ENCODE measurements around the gene ASB7.

DNA sequence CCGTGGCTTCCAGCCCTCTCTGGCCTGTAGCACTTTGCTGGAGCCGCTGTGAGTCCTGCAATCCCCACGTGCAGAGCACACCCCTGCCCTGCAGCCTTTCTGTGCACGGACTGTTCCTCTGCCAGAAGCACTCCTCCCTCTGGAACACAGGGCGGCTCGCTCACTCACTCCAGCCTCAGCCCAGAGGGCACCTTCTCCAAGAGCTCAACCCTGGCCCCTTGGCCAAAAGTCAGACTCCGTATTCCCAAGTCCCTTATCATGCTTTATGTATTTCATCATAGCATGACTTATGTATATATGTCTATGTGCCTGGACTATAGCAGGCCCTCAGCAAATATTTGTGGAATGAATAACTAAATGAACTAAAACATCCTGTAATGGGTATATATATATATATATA, 63.2 kb downstream of the ASB7 start:
- TF ChIP-seq, protein P1, sequence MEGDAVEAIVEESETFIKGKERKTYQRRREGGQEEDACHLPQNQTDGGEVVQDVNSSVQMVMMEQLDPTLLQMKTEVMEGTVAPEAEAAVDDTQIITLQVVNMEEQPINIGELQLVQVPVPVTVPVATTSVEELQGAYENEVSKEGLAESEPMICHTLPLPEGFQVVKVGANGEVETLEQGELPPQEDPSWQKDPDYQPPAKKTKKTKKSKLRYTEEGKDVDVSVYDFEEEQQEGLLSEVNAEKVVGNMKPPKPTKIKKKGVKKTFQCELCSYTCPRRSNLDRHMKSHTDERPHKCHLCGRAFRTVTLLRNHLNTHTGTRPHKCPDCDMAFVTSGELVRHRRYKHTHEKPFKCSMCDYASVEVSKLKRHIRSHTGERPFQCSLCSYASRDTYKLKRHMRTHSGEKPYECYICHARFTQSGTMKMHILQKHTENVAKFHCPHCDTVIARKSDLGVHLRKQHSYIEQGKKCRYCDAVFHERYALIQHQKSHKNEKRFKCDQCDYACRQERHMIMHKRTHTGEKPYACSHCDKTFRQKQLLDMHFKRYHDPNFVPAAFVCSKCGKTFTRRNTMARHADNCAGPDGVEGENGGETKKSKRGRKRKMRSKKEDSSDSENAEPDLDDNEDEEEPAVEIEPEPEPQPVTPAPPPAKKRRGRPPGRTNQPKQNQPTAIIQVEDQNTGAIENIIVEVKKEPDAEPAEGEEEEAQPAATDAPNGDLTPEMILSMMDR (IDR thresholded peaks at IDR 0.05; ENCODE audit: low read length): no peak
- TF ChIP-seq EZH2 (optimal IDR thresholded peaks at IDR 0.05; ENCODE audit: low read depth, low read length) (no peak), EZH2phosphoT487 (IDR thresholded peaks at IDR 0.05; ENCODE audit: low read length) (no peak)
